Measurements from ENCODE around the gene KCNK6.

GRCh38 chr19:38340927-38341326 is 21.3 kb downstream of the KCNK6 start:
- TF ChIP-seq POLR2A (IDR thresholded peaks at IDR 0.05): no peak
- TF ChIP-seq CTCF (IDR thresholded peaks at IDR 0.05): no peak
